HepG2 (cell line): ENCODE results near the gene HDGF. TPM values are rescaled to one million over a fixed set of nuclear protein-coding genes. Genes with fewer than 3 reads are reported as not detected.
A peak's percentile ranks its signal among the peaks of the same experiment; 100 is the strongest.

ENCODE experiments used
- ATRX ChIP-seq: sonication (generic); formaldehyde crosslinking; IDR thresholded peaks from 2 replicates; pipeline ENCODE4 v1.4.0; 2020; ENCODE audit warnings: missing genetic modification reagents, borderline replicate concordance
- CHD2 ChIP-seq: IDR thresholded peaks from 2 replicates; pipeline ENCODE4 v1.6.1; 2011; ENCODE audit warnings: low read depth, low read length, improper control_type of control experiment
- EED ChIP-seq: sonication (generic); formaldehyde crosslinking; IDR thresholded peaks from 2 replicates; pipeline ENCODE4 v1.5.0; 2020; ENCODE audit warnings: mild to moderate bottlenecking, missing genetic modification reagents
- FOXA1 ChIP-seq, 2 experiments: fragments of 450-650 bp in 1 of 2; sonication (generic) in 1 of 2; formaldehyde crosslinking in 1 of 2; IDR thresholded peaks; 2 replicates each; pipeline versions ENCODE4 v1.4.0 to v1.6.1; 2016 to 2020; ENCODE audit warnings: missing genetic modification reagents in 1 of 2
- KMT2B ChIP-seq: IDR thresholded peaks from 2 replicates; pipeline ENCODE4 v1.6.1; 2016; ENCODE audit warnings: missing genetic modification reagents, missing compliant biosample characterization
- MED13 ChIP-seq: sonication (generic); formaldehyde crosslinking; IDR thresholded peaks from 2 replicates; pipeline ENCODE4 v1.5.0; 2020; ENCODE audit warnings: missing genetic modification reagents
- PHB2 ChIP-seq: fragments of 450-650 bp; IDR thresholded peaks from 2 replicates; pipeline ENCODE4 v1.6.1; 2018; ENCODE audit not compliant: partially characterized antibody
- RBM22 ChIP-seq: fragments of 200-400 bp; formaldehyde crosslinking; optimal IDR thresholded peaks from 2 replicates; pipeline ENCODE3; 2017; ENCODE audit warnings: mild to moderate bottlenecking, low read length, moderate library complexity
- ZNF260 ChIP-seq: sonication (generic); formaldehyde crosslinking; IDR thresholded peaks from 2 replicates; pipeline ENCODE4 v1.4.0; 2020; ENCODE audit warnings: missing genetic modification reagents, low read depth, mild to moderate bottlenecking, borderline replicate concordance
- ZNF724P ChIP-seq: sonication (generic); formaldehyde crosslinking; IDR thresholded peaks from 2 replicates; pipeline ENCODE4 v1.8.0; 2022; ENCODE audit warnings: missing genetic modification reagents, borderline replicate concordance
- ZNF83 ChIP-seq: sonication (generic); formaldehyde crosslinking; IDR thresholded peaks from 2 replicates; pipeline ENCODE4 v1.4.0; 2020; ENCODE audit warnings: missing genetic modification reagents, mild to moderate bottlenecking, borderline replicate concordance
- polyA plus RNA-seq, 8 experiments: library from polyadenylated mRNA; depleted of rRNA in 3 of 8; stranded (reverse) in 7 of 8; unstranded in 1 of 8; fragments of >200 nt; fragmentation: Illumina TruSeq in 4 of 8; extraction: Trizol in 4 of 8; gene quantifications; 2 replicates each; pipeline versions ENCODE4 v1.2.1 to v1.2.3, GENCODE V29; 2011 to 2016; ENCODE audit warnings: low read depth in 4 of 8, missing spikeins in 1 of 8, mixed read lengths in 1 of 8; ENCODE audit not compliant: insufficient read depth in 1 of 8
- total RNA-seq, 5 experiments: library from RNA; depleted of rRNA; stranded (reverse); fragments of >200 nt; fragmentation: Illumina TruSeq; extraction: Trizol; gene quantifications; 2 replicates each; pipeline ENCODE4 v1.2.3, GENCODE V29; 2016; ENCODE audit warnings: low read depth in 1 of 5
- TF ChIP-seq, protein P1 (sequence below): sonication (generic); formaldehyde crosslinking; IDR thresholded peaks from 2 replicates; pipeline ENCODE4 v1.5.1; 2020; ENCODE audit warnings: missing genetic modification reagents, mild to moderate bottlenecking, borderline replicate concordance
- TF ChIP-seq, protein P2 (sequence below): sonication (generic); formaldehyde crosslinking; IDR thresholded peaks from 2 replicates; pipeline ENCODE4 v1.5.0; 2020; ENCODE audit warnings: mild to moderate bottlenecking, missing genetic modification reagents, moderate library complexity
- TF ChIP-seq, protein P3 (sequence below): fragments of 450-650 bp; IDR thresholded peaks from 2 replicates; pipeline ENCODE4 v1.6.1; 2016
- TF ChIP-seq, protein P4 (sequence below): sonication (generic); formaldehyde crosslinking; IDR thresholded peaks from 2 replicates; pipeline ENCODE4 v1.5.1; 2020; ENCODE audit warnings: mild to moderate bottlenecking, missing genetic modification reagents, borderline replicate concordance
- TF ChIP-seq, protein P5 (sequence below): sonication (generic); formaldehyde crosslinking; IDR thresholded peaks from 2 replicates; pipeline ENCODE4 v1.5.1; 2020; ENCODE audit warnings: missing genetic modification reagents, mild to moderate bottlenecking, borderline replicate concordance

The HDGF gene
- total and polyA plus RNA-seq, 2 of the 13 experiments (the other 11 are each of a cell fraction or from before 2014, with no cell fraction given), result 156 to 196 TPM

DNA sequence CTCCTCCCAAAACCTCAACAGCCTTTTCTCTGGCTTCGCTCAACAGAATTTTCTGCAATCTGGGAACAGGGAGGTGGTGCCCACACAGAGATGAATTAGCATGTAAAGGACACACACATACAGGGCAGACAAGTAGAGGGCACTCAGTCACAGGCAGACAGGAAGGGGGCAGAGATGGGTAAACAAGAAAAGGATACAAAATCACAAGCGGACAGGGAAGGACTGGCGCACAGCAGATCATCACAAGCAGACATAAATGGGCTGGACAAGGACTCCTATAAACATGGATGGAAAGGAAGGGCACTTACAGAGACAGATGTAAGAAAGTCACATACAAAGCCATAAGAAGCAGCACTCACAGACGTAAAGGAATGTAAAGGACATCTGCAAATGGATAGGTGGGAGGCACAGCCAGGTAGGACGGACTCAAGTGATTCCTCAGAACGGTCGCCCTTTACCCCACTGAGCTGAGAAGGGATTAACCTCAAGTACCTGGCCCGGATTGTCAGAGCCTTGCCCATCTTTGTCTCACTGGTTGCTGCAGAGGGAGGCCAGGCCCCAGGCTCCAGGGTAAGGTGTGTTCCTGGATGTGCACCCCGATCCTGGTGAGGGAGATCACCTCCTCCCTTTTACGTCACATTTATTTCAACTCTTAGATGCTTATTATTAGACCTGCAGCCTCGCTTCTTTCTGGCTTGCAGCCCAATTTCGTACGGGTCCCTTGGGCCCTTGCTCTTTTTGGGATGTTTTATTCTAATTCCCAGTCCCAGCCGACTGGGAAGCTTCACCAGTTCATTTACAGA is 15.0 kb upstream of the HDGF start (continued):
- TF ChIP-seq MED13 (CRISPR knock-in tag) (no peak), KMT2B (no peak), ZNF724P (CRISPR knock-in tag) (no peak), ZNF83 (CRISPR knock-in tag) (no peak), RBM22 (no peak), FOXA1 (IDR thresholded peaks at IDR 0.05) (no peak), FOXA1 (CRISPR knock-in tag; IDR thresholded peaks at IDR 0.05) (peak; percentile 73), ATRX (no peak), PHB2 (no peak), EED (CRISPR knock-in tag) (no peak), ZNF260 (CRISPR knock-in tag) (no peak), CHD2 (no peak)
- TF ChIP-seq, protein P1, sequence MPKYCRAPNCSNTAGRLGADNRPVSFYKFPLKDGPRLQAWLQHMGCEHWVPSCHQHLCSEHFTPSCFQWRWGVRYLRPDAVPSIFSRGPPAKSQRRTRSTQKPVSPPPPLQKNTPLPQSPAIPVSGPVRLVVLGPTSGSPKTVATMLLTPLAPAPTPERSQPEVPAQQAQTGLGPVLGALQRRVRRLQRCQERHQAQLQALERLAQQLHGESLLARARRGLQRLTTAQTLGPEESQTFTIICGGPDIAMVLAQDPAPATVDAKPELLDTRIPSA (CRISPR knock-in tag), result no peak
- TF ChIP-seq, protein P2, sequence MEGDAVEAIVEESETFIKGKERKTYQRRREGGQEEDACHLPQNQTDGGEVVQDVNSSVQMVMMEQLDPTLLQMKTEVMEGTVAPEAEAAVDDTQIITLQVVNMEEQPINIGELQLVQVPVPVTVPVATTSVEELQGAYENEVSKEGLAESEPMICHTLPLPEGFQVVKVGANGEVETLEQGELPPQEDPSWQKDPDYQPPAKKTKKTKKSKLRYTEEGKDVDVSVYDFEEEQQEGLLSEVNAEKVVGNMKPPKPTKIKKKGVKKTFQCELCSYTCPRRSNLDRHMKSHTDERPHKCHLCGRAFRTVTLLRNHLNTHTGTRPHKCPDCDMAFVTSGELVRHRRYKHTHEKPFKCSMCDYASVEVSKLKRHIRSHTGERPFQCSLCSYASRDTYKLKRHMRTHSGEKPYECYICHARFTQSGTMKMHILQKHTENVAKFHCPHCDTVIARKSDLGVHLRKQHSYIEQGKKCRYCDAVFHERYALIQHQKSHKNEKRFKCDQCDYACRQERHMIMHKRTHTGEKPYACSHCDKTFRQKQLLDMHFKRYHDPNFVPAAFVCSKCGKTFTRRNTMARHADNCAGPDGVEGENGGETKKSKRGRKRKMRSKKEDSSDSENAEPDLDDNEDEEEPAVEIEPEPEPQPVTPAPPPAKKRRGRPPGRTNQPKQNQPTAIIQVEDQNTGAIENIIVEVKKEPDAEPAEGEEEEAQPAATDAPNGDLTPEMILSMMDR (CRISPR knock-in tag), result peak; percentile 30
- TF ChIP-seq, protein P3, sequence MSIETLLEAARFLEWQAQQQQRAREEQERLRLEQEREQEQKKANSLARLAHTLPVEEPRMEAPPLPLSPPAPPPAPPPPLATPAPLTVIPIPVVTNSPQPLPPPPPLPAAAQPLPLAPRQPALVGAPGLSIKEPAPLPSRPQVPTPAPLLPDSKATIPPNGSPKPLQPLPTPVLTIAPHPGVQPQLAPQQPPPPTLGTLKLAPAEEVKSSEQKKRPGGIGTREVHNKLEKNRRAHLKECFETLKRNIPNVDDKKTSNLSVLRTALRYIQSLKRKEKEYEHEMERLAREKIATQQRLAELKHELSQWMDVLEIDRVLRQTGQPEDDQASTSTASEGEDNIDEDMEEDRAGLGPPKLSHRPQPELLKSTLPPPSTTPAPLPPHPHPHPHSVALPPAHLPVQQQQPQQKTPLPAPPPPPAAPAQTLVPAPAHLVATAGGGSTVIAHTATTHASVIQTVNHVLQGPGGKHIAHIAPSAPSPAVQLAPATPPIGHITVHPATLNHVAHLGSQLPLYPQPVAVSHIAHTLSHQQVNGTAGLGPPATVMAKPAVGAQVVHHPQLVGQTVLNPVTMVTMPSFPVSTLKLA, result no peak
- TF ChIP-seq, protein P4, sequence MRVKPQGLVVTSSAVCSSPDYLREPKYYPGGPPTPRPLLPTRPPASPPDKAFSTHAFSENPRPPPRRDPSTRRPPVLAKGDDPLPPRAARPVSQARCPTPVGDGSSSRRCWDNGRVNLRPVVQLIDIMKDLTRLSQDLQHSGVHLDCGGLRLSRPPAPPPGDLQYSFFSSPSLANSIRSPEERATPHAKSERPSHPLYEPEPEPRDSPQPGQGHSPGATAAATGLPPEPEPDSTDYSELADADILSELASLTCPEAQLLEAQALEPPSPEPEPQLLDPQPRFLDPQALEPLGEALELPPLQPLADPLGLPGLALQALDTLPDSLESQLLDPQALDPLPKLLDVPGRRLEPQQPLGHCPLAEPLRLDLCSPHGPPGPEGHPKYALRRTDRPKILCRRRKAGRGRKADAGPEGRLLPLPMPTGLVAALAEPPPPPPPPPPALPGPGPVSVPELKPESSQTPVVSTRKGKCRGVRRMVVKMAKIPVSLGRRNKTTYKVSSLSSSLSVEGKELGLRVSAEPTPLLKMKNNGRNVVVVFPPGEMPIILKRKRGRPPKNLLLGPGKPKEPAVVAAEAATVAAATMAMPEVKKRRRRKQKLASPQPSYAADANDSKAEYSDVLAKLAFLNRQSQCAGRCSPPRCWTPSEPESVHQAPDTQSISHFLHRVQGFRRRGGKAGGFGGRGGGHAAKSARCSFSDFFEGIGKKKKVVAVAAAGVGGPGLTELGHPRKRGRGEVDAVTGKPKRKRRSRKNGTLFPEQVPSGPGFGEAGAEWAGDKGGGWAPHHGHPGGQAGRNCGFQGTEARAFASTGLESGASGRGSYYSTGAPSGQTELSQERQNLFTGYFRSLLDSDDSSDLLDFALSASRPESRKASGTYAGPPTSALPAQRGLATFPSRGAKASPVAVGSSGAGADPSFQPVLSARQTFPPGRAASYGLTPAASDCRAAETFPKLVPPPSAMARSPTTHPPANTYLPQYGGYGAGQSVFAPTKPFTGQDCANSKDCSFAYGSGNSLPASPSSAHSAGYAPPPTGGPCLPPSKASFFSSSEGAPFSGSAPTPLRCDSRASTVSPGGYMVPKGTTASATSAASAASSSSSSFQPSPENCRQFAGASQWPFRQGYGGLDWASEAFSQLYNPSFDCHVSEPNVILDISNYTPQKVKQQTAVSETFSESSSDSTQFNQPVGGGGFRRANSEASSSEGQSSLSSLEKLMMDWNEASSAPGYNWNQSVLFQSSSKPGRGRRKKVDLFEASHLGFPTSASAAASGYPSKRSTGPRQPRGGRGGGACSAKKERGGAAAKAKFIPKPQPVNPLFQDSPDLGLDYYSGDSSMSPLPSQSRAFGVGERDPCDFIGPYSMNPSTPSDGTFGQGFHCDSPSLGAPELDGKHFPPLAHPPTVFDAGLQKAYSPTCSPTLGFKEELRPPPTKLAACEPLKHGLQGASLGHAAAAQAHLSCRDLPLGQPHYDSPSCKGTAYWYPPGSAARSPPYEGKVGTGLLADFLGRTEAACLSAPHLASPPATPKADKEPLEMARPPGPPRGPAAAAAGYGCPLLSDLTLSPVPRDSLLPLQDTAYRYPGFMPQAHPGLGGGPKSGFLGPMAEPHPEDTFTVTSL (CRISPR knock-in tag), result no peak
- TF ChIP-seq, protein P5, sequence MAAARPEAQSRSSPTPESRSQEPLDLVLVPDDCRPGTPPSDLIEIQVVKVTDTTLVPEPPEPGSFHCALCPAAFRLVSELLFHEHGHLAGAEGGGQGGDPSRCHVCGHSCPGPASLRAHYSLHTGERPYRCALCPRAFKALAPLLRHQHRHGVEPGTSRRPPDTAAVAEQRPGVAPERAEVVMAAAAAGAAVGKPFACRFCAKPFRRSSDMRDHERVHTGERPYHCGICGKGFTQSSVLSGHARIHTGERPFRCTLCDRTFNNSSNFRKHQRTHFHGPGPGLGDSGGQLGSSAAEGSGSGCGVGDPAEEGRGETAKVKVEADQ, result no peak
